Effector memory CD8-positive, alpha-beta T cell (primary cell): Measurements from ENCODE around the gene NBEAL1.
A peak's percentile ranks its signal among the peaks of the same experiment; 100 is the strongest.
"Not testable (repeated sequence)": the region's sequence is repeated elsewhere in the genome, so short reads cannot be mapped to it uniquely, and the experiment has no call there.

ENCODE experiments used
- ATAC-seq: fragments of 150-1000 bp; cut with Tn5 transposase; replicated peaks from 2 replicates; pipeline ENCODE4 v1.10.0; 2021; ENCODE audit warnings: mild to moderate bottlenecking, moderate library complexity
- DNase-seq, 3 experiments: peaks; one replicate each; pipeline ENCODE4 v3.0.0; 2021
- H3K27ac Mint-ChIP-seq, 2 donors: one replicate each; pipeline ENCODE4 v1.8.0; 2022; ENCODE audit warnings: mild to moderate bottlenecking in 2 of 2, mixed read lengths in 2 of 2, moderate library complexity in 2 of 2
- H3K27me3 Mint-ChIP-seq, 2 donors: one replicate each; pipeline ENCODE4 v1.8.0; 2022; ENCODE audit warnings: mixed read lengths in 2 of 2
- H3K36me3 Mint-ChIP-seq: one replicate; pipeline ENCODE4 v1.8.0; 2022; ENCODE audit warnings: mild to moderate bottlenecking, moderate library complexity, mixed read lengths; ENCODE audit not compliant: insufficient read depth
- H3K4me1 Mint-ChIP-seq, 2 donors: one replicate each; pipeline ENCODE4 v1.8.0; 2022; ENCODE audit warnings: low read depth in 2 of 2, mixed read lengths in 2 of 2
- H3K4me3 Mint-ChIP-seq, 2 donors: one replicate each; pipeline ENCODE4 v1.8.0; 2022; ENCODE audit warnings: mild to moderate bottlenecking in 2 of 2, mixed read lengths in 2 of 2, moderate library complexity in 2 of 2
- H3K9me3 Mint-ChIP-seq, 2 donors: one replicate each; pipeline ENCODE4 v1.8.0; 2022; ENCODE audit warnings: mixed read lengths in 2 of 2

Gene NBEAL1

DNA sequence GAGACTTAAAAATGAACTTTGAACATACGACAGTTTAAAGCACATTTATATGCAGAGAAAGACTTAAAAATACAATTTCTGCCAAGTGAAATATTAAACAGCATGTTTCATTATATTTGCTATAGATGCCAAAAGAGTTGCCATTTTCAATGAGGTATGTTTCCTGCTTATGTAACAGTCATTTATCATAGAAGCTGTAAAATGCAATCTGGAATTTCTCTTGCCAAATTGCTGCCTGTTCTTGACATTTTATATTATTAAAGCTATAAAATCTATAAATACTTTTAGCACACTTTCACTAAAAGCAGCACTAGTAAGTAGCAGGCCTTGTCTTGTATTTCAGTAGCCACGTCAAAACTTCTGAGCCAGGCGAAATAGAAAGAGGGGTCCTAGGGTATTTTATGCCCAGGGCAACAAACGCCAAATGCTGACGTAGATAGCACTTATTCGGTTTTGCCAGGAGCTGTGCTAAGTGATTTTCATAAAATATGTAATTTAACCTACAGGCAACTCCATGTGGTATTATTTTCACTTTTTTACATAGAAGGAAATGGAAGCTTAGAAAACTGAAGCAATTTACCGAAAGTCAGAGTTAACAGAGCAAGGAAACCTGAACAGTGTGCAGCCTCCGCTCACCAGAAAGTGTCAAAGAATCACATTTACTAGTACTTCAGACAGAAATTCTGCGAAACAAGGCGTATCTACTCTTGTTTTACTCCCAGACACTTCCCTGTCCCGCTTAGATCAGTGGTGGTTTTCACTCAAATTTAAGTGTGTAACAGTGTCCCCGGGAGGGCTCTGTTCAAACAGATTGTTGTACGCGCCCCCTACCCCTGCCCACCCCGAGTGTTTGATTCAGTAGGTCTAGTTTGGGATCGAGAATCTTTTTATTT is 222.9 kb downstream of the NBEAL1 start:
- peaks cover 20 to 26% of the 10 kb centered on the region in 2 donors for H3K4me1 Mint-ChIP-seq
- no peak for DNase-seq
- H3K27me3 Mint-ChIP-seq: no peaks in the 10 kb centered on the region
- peak overlapping the region; percentile 91 to 97 for H3K4me3 Mint-ChIP-seq
- ATAC-seq: no peak
- H3K36me3 Mint-ChIP-seq: peaks cover 35% of the 10 kb centered on the region
- H3K9me3 Mint-ChIP-seq: no peaks in the 10 kb centered on the region
- H3K27ac Mint-ChIP-seq: peak overlapping the region; percentile 97 to 98

DNA sequence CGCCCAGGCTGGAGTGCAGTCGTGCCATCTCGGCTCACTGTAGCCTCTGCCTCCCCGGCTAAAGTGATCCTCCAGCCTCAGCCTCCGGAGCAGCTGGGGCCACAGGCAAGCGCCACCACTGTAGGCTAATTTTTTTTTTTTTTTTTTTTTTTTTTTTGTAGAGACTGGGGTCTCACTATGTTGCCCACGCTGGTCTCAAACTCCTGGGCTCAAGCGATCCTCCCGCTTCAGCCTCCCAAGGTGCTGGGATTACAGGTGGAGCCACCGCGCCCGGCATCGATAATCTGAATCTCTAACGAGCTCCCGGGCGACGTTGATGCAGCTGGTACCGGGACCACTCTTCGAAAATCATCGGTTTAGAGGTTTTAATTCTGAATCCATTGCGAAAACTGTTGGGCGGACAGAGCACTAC is 223.6 kb downstream of the NBEAL1 start:
- Mint-ChIP-seq H3K27me3 (no peaks in the 10 kb centered on the region), H3K27ac (peak overlapping the region; percentile 97 to 98), H3K36me3 (peaks cover 40% of the 10 kb centered on the region), H3K9me3 (no peaks in the 10 kb centered on the region), H3K4me1 (peaks cover 25 to 32% of the 10 kb centered on the region in 2 donors), H3K4me3 (peak overlapping the region; percentile 91 to 97)
- no peak for ATAC-seq
- no peak for DNase-seq

DNA sequence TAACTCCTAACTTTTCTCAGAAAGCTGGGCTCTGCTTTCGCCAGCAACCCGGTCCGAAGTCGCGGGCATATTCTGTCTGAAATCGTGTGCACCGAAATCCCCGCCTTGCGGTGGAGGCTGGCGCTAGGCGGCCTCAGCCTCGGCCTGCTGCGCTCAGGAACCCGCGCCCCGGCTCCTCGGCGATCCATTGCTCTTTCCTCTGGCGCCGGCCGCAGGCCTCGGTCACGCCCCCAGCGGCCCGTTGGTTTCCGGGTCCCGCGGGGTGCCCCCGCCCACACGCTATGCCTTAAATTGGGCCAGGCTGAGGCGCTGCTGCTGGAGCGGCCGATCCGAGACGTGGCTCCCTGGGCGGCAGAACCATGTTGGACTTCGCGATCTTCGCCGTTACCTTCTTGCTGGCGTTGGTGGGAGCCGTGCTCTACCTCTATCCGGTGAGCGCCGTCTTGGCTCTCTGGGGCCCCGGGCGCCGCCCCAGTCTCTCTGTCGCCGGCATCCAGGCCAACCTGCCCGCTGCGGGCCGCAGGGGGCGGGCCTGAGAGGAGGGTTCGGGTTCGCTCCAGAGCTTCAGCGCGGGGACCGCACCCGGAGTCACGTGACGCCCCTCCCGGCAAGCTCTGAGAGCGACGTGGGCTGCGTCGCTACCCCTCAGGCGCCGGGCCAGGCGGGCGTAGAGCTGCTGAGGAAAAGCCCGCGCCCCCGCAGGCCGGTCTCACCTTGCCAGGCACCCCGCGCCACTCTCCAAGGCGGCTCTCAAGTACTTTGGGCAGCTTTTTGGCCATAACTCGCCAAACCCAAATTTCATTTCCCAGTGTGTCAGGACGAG is 224.2 kb downstream of the NBEAL1 start, which contains the start of gene CYP20A1:
Gene CYP20A1 (plus strand): TSS at position 315 of the 823 bp plus-strand sequence. CDS start 45 bp downstream, at position 360.
- Mint-ChIP-seq H3K27ac (peak within 1 kb of the TSS; percentile 97 to 98), H3K36me3 (peaks cover 46% of the 10 kb centered on the region), H3K9me3 (no peaks in the 10 kb centered on the region), H3K4me3 (peak within 1 kb of the TSS; percentile 91 to 97), H3K4me1 (peaks cover 26 to 34% of the 10 kb centered on the region in 2 donors), H3K27me3 (no peaks in the 10 kb centered on the region)
- peak; percentile 96 to 97 (median 97) for DNase-seq
- ATAC-seq: peak; percentile 81

DNA sequence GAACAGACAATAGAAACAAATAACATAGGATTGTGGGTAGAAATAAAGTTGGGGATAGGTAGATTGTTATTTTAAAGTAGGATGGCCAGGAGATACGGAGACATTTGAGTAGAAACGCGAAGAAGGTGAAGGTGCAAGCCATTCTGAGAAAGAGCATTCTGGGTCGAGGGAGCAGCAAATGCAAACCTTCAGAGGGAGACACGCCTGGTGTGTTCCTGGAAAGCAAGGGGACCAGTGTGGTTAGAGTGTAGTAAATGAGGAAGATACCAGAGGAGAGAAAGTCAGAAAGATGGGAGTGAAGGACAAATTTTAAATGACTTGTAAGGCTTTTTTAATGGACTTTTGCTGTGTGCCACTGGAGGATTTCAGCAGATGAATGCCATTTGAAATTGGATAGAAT is 225.8 kb downstream of the NBEAL1 start:
- DNase-seq: no peak
- peaks cover 60% of the 10 kb centered on the region for H3K36me3 Mint-ChIP-seq
- H3K27me3 Mint-ChIP-seq: no peaks in the 10 kb centered on the region
- no peaks in the 10 kb centered on the region for H3K9me3 Mint-ChIP-seq
- H3K27ac Mint-ChIP-seq: peak overlapping the region; percentile 97 to 98
- ATAC-seq: no peak
- H3K4me1 Mint-ChIP-seq: peaks cover 28 to 40% of the 10 kb centered on the region in 2 donors
- peak overlapping the region; percentile 91 to 97 for H3K4me3 Mint-ChIP-seq

DNA sequence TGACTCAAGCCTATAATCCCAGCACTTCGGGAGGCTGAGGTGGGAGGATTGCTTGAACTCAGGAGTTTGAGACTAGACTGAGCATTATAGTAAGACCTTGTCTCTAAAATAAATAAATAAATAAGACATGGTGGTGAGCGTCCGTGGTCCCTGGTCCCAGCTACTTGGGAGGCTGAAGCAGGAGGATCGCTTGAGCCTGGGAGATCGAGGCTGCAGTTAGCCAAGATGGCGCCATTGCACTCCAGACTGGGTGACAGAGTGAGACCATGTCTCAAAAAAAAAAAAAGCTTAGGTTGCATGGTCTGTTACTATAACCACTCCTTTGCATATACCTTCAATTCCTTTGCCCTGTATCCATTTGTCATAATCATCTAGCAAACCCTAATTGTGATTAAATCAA is 227.8 kb downstream of the NBEAL1 start:
- DNase-seq (no peak), ATAC-seq (no peak)
- H3K27me3 Mint-ChIP-seq: no peaks in the 10 kb centered on the region
- peaks cover 78% of the 10 kb centered on the region for H3K36me3 Mint-ChIP-seq
- H3K9me3 Mint-ChIP-seq: no peaks in the 10 kb centered on the region
- H3K27ac Mint-ChIP-seq: peak overlapping the region in 1 of 2 donors; percentile 16
- H3K4me1 Mint-ChIP-seq: peaks cover 28 to 41% of the 10 kb centered on the region in 2 donors
- no peak overlapping the region for H3K4me3 Mint-ChIP-seq

DNA sequence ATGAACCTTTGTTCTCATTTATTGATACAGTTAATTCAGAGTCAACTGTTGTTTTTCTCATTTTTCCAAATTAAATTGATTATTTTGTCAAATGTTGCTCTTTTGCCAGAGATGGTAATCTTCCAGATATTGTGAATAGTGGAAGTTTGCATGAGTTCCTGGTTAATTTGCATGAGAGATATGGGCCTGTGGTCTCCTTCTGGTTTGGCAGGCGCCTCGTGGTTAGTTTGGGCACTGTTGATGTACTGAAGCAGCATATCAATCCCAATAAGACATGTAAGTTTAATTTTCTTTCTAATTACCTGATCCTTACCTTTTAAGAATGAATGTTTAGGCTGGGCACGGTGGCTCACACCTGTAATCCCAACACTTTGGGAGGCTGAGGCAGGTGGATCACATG is 232.0 kb downstream of the NBEAL1 start:
- peaks cover 69% of the 10 kb centered on the region for H3K36me3 Mint-ChIP-seq
- no peak overlapping the region for H3K27ac Mint-ChIP-seq

DNA sequence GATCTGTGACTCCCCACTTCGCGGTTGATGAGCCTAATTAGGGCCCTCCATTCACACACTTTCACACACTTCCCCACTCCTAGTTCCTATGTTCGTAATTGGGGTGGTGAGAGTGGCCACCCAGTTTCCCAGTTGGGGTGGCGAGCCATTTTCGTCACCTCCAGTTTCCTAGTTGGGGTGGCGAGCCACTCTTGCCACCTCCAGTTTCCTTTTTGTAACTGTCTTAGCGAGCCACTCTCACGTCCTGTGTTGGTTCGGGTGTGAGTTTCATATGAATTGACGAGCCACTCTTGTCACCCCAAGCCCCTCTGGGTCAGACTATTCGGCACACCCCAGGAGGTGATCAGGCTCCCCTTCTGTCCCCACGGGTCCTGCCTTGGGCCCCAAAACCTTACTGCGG is 238.1 kb downstream of the NBEAL1 start:
- H3K4me3 Mint-ChIP-seq: peak overlapping the region; percentile 10 to 21
- H3K27ac Mint-ChIP-seq: peak overlapping the region; percentile 55 to 93
- H3K27me3 Mint-ChIP-seq: no peaks in the 10 kb centered on the region
- H3K36me3 Mint-ChIP-seq: peaks cover 64% of the 10 kb centered on the region
- no peaks in the 10 kb centered on the region for H3K9me3 Mint-ChIP-seq
- peak; percentile 49 for ATAC-seq
- H3K4me1 Mint-ChIP-seq: peaks cover 5 to 25% of the 10 kb centered on the region in 2 donors
- DNase-seq: peak in 1 of 3 experiments; percentile 7

More for the DNA sequence above, 232.0 kb downstream of the NBEAL1 start:
- ATAC-seq (no peak), DNase-seq (no peak)
- no peaks in the 10 kb centered on the region for H3K9me3 Mint-ChIP-seq
- no peak overlapping the region for H3K4me3 Mint-ChIP-seq
- H3K4me1 Mint-ChIP-seq: peaks cover 10 to 26% of the 10 kb centered on the region in 2 donors
- H3K27me3 Mint-ChIP-seq: no peaks in the 10 kb centered on the region

DNA sequence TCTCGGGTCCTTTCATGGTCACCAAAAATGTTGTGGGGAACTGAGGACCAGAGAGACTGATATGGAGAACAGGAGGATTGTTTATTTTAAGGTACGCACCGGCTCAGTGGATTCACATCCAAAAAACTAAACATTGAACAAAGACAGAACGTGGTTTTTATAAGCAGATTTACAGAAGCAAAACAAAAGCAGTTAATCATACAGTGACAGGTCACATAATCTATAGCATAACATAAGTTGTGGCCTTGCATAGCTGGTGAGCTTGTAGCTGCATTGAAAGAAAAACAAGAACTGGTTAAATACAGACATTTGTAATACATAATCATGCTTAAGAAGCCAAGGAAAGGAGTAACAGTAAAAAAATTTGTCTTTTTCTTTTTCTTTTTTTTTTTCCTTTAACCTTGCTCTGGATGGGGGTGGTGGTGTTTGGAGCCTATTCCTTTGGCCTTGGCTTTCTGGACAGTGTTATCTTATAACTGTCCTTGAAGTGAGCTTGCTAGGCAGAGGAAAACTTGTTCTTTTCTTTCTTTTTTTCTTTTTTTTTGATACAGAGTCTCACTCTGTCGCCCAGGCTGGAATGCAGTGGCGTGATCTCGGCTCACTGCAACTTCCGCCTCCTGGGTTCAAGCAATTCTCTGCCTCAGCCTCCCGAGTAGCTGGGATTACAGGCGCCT is 238.9 kb downstream of the NBEAL1 start:
- H3K4me3 Mint-ChIP-seq, H3K27me3 Mint-ChIP-seq, H3K9me3 Mint-ChIP-seq, DNase-seq, ATAC-seq: not testable (repeated sequence)
- Mint-ChIP-seq H3K36me3 (peaks cover 70% of the 10 kb centered on the region), H3K4me1 (peaks cover 5 to 27% of the 10 kb centered on the region in 2 donors), H3K27ac (peak overlapping the region; percentile 55 to 93)

DNA sequence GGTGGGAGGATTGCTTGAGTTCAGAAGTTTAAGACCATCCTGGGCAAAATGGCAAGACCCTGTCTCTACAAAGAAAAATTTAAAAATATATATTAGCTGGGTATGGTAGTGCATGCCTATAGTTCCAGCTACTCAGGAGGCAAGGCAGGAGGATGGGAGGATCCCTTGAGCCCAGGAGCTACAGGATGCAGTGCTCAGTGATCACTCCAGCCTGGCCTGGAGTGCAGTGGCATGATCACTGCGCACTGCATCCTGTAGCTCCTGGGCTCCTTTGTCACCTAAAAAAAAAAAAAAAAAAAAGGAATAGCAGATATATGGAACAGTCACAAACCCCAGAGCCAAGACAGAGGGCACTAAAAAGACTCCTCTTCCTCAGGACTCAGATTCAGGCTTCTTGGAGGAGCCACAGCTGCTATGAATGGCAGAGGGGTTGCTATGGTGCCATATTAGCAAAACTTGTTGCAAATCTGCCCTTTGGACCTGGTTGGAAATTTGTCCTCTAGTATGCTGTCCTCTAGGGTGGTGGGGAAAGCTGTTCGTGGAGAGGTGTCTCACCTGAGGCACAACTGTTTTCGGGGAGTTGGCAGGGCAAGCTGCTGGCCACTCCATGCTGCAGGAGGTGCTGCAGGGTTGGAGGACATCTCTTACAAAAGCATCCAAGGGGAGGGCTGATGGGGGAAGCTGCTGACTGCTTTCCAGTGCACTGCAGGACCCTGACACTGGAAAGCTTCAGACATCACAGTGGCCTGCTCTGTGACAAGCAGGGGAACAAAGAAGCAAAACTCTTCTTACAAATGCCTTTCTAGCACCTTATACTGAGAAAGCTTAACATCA is 246.9 kb downstream of the NBEAL1 start:
- DNase-seq (no peak), ATAC-seq (no peak)
- Mint-ChIP-seq H3K36me3 (peaks cover 50% of the 10 kb centered on the region), H3K4me3 (no peak overlapping the region), H3K27me3 (no peaks in the 10 kb centered on the region), H3K4me1 (peaks cover 15 to 31% of the 10 kb centered on the region in 2 donors), H3K9me3 (no peaks in the 10 kb centered on the region), H3K27ac (peak overlapping the region; percentile 44 to 60)
